Pancreas (tissue), 10 donors: ENCODE data around the gene OR2D3. TPM values are rescaled to one million over a fixed set of nuclear protein-coding genes. Genes with fewer than 3 reads are reported as not detected.

ENCODE experiments used
- ATAC-seq, 4 donors: fragments of 200-7000 bp; cut with Tn5 transposase; one replicate each; pipeline versions ENCODE4 v1.8.0 to v1.9.1; 2020; ENCODE audit warnings: mild to moderate bottlenecking in 4 of 4, moderate library complexity in 4 of 4
- DNase-seq, 6 donors: peaks; one replicate each; pipeline ENCODE4 v3.0.0-alpha.2; 2020
- FAIRE-seq: peaks from 2 replicates; lab custom pipeline; 2012; peaks lifted over from hg19 to GRCh38; lab: Jason Lieb, UNC
- H3K27ac ChIP-seq, 4 donors: fragments of 200-600 bp; sonication (generic); 1 replicate in 3 of 4; 2 replicates in 1 of 4; pipeline versions ENCODE4 v1.5.0 to v1.8.0; 2020
- H3K27me3 ChIP-seq, 4 donors: fragments of 200-600 bp; one replicate each; pipeline ENCODE4 v1.8.0; 2021
- H3K36me3 ChIP-seq, 3 donors: fragments of 200-600 bp; sonication (generic) in 1 of 3; one replicate each; pipeline versions ENCODE4 v1.5.0 to v1.8.0; 2020 to 2021
- H3K4me1 ChIP-seq, 3 donors: fragments of 200-600 bp; one replicate each; pipeline ENCODE4 v1.8.0; 2021
- H3K4me3 ChIP-seq, 4 donors: fragments of 200-600 bp; sonication (generic) in 2 of 4; one replicate each; pipeline versions ENCODE4 v1.5.0 to v1.8.0; 2020 to 2021
- H3K9me3 ChIP-seq, 4 donors: fragments of 200-600 bp; one replicate each; pipeline ENCODE4 v1.8.0; 2021
- CTCF ChIP-seq, 4 donors: fragments of 200-600 bp; sonication (generic) in 3 of 4; IDR thresholded peaks; one replicate each; pipeline versions ENCODE4 v1.5.0 to v1.8.0; 2021; ENCODE audit warnings: antibody characterized with exemption in 4 of 4
- WGBS, 2 donors: extraction: QIAGEN DNeasy Blood & Tissue Kit; methylation state at CpG; one replicate each; pipeline ENCODE4 v1.1.7; 2013; 5-methylcytosine and 5-hydroxymethylcytosine counted together
- intact Hi-C, 3 donors: fragments of 100-400 bp; cut with DNase I; formaldehyde crosslinking; loops; one replicate each; pipeline versions ENCODE4 v1.11.1 to v1.14.2; 2022
- polyA plus RNA-seq, 2 donors: library from polyadenylated mRNA; stranded (reverse); fragments of 200-250 nt; gene quantifications; one replicate each; pipeline ENCODE4 v1.2.3, GENCODE V29; 2013
- total RNA-seq, 6 donors: library from RNA; stranded (reverse); fragmentation: NEBNext Ultra II Directional in 4 of 6; extraction: Animal tissue kit (Norgen Biotek cat#: 25700) in 4 of 6; gene quantifications; one replicate each; pipeline versions ENCODE4 v1.2.1 to v1.2.4, GENCODE V29; 2021 to 2023
- donor health status: healthy with polysubstance abuse.
- donor health status: DM: no; HTN: no; CAD: no; lungs with moderate emphysema.
- donor health status: DM: no; HTN: no; CAD: no.
- donor health status: control.
- donor health status: control.
- donor health status: Bipolar disorder and iron deficiency.
- donor health status: DM: yes; HTN: yes; CAD: no.
- donor health status: DM: no; HTN: no; CAD: no.
- donor health status: DM: no; HTN: no; CAD: no.
- donor health status: DM: yes; HTN: yes; CAD: no.

OR2D3 gene
- total and polyA plus RNA-seq, 8 donors = not detected

- Histone ChIP-seq H3K4me3 (peak within 1 kb of the TSS; percentile 24 to 68 (median 50)), H3K9me3 (no peaks in the 10 kb centered on the region), H3K27me3 (no peaks in the 10 kb centered on the region), H3K27ac (peak within 1 kb of the TSS in 2 of 4 donors; percentile 37 to 47), H3K4me1 (peaks cover 0 to 8% (median 5%) of the 10 kb centered on the region in 3 donors), H3K36me3 (no peaks in the 10 kb centered on the region)
- intact Hi-C loops = no loop called here
- no peak for TF ChIP-seq CTCF (IDR thresholded peaks at IDR 0.05)
- DNase-seq (peak; percentile 73 to 86 (median 78)), FAIRE-seq (no peak), ATAC-seq (peak; percentile 86 to 93 (median 90))
- WGBS, 2 donors = 1 to 2% methylated on average over 61 of the region's 61 CpGs
Observed at GRCh38 chr11:6926208-6927029, 5.6 kb downstream of the OR2D3 start, which contains the start of gene ZNF215. TSS of gene ZNF215 (plus strand) at chr11:6926426. CDS start at chr11:6932273, 5,847 bp downstream.

GRCh38 chr11:6927030-6927617 is 6.3 kb downstream of the OR2D3 start:
- Histone ChIP-seq H3K4me3 (peak overlapping the region; percentile 24 to 68 (median 50)), H3K27me3 (no peaks in the 10 kb centered on the region), H3K9me3 (no peaks in the 10 kb centered on the region), H3K4me1 (peaks cover 0 to 8% (median 5%) of the 10 kb centered on the region in 3 donors), H3K27ac (peak overlapping the region in 1 of 4 donors; percentile 37), H3K36me3 (no peaks in the 10 kb centered on the region)
- intact Hi-C loops = no loop called here
- FAIRE-seq (no peak), DNase-seq (no peak), ATAC-seq (peak; percentile 28 to 64 (median 45))
- 4 to 8% methylated on average over 11 of the region's 11 CpGs for WGBS, 2 donors
- TF ChIP-seq CTCF (IDR thresholded peaks at IDR 0.05) = no peak

DNA sequence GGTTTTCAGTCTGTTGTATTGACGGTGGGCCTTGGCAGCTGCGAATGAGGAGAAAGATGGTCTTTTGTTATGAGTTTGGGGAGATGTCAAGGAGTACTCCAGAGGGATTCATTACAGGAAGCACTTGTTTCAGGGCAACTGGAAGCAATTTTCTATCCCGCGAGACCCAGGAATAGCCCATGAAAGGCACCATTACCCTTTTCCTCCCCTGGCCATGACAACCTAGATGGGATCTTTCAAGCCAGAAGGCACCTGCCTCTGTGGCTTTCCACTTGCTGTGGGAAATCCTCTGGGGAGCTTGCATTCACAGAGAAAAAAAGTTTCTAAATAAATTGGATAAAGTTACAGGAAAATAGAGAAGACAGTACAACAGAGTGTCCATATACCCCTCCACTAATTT is 8.1 kb downstream of the OR2D3 start:
- Histone ChIP-seq H3K4me3 (no peak overlapping the region), H3K27me3 (no peaks in the 10 kb centered on the region), H3K4me1 (peaks cover 0 to 8% (median 5%) of the 10 kb centered on the region in 3 donors), H3K36me3 (no peaks in the 10 kb centered on the region), H3K9me3 (no peaks in the 10 kb centered on the region), H3K27ac (no peak overlapping the region)
- WGBS, 2 donors = 70 to 71% methylated on average over 4 of the region's 4 CpGs
- ATAC-seq = no peak
- no peak for TF ChIP-seq CTCF (IDR thresholded peaks at IDR 0.05)
- no peak for DNase-seq
- FAIRE-seq = no peak
- intact Hi-C loops = no loop called here

DNA sequence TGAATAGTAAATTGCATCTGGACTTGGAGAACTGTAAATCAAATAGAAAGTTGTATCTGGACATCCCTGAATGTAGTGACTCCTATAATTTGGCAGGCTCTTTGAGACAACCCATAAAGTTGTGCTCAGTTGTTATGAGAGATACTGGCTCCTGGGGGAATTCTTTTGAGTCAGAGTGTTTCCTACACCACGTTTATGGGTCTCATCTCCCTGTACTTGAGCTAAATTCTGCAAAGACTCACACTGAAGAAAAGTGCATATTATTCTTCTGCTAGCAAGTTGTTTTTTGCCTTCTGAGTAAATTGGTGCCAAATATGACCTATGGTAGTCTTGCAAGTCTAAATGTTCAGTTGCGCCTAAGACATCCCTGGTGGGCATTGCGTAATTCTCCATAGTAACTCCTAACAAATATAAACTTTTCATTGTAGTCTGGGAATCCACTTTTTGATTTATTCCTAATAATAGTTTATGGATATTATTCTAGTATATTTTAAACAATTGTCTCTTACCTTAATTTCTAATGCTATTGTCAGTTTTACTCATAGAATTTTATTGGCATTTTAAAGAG is 10.4 kb downstream of the OR2D3 start:
- no peaks in the 10 kb centered on the region for H3K9me3 ChIP-seq
- intact Hi-C loops = no loop called here
- H3K27ac ChIP-seq = no peak overlapping the region
- H3K27me3 ChIP-seq = no peaks in the 10 kb centered on the region
- H3K4me1 ChIP-seq = peaks cover 0 to 8% (median 5%) of the 10 kb centered on the region in 3 donors
- no peaks in the 10 kb centered on the region for H3K36me3 ChIP-seq
- 89% methylated on average over 3 of the region's 3 CpGs for WGBS, 2 donors
- FAIRE-seq = no peak
- H3K4me3 ChIP-seq = no peak overlapping the region
- TF ChIP-seq CTCF (IDR thresholded peaks at IDR 0.05) = no peak
- ATAC-seq = no peak
- DNase-seq = no peak
